ENCODE results near the gene ZNF646.

DNA sequence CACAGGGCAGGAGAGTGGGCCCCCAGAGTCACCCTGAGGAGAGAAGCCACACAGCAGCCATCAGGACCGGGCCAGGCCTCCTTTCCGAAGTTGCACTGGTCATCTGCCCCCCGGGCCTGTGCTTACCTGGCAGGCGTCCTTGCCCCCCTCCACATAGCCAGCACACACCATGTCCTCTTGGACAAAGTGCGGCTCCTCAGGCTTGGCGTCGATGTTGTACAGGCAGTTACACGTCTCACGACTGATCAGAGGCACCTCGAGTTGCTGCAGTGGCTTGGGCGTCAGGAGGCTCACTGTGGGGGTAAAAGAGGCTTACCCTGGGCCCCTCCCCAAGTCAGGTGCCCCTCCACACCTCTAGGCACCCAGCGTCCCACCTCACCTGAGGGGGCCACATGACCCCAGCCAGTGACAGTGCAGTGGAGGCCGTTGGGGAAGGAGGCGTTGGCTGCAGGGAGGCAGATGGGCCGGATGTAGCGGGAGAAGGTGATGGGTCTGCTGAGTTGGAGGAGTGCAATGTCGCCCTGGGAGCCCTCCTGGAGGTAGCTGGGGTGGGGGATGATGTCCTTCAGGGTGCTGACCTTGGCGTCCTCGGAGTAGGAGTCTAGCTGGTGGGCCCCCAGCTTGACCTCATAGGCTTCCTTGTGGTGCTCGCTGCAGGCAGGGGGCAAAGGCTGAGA, 58.2 kb downstream of the ZNF646 start:
- TF ChIP-seq, protein P1, sequence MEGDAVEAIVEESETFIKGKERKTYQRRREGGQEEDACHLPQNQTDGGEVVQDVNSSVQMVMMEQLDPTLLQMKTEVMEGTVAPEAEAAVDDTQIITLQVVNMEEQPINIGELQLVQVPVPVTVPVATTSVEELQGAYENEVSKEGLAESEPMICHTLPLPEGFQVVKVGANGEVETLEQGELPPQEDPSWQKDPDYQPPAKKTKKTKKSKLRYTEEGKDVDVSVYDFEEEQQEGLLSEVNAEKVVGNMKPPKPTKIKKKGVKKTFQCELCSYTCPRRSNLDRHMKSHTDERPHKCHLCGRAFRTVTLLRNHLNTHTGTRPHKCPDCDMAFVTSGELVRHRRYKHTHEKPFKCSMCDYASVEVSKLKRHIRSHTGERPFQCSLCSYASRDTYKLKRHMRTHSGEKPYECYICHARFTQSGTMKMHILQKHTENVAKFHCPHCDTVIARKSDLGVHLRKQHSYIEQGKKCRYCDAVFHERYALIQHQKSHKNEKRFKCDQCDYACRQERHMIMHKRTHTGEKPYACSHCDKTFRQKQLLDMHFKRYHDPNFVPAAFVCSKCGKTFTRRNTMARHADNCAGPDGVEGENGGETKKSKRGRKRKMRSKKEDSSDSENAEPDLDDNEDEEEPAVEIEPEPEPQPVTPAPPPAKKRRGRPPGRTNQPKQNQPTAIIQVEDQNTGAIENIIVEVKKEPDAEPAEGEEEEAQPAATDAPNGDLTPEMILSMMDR (IDR thresholded peaks at IDR 0.05) = no peak
- TF ChIP-seq POLR2A (IDR thresholded peaks at IDR 0.05) = no peak

Measured in vagina (tissue), 2 donors.